Nephron (organoid): ENCODE data around the gene IMMT.

Source experiments
- H3K27ac Mint-ChIP-seq, 3 experiments: 2 replicates each; pipeline ENCODE4 v1.8.0; 2020; ENCODE audit warnings: mixed read lengths in 3 of 3, mild to moderate bottlenecking in 2 of 3, moderate library complexity in 1 of 3
- H3K27me3 Mint-ChIP-seq: 2 replicates; pipeline ENCODE4 v1.8.0; 2021; ENCODE audit warnings: low read depth, mild to moderate bottlenecking, moderate library complexity, mixed read lengths
- H3K36me3 Mint-ChIP-seq: 2 replicates; pipeline ENCODE4 v1.8.0; 2020; ENCODE audit warnings: low read depth, mixed read lengths
- H3K4me1 Mint-ChIP-seq: 2 replicates; pipeline ENCODE4 v1.8.0; 2020; ENCODE audit warnings: mixed read lengths
- H3K4me3 Mint-ChIP-seq, 3 experiments: 2 replicates each; pipeline ENCODE4 v1.8.0; 2020; ENCODE audit warnings: mild to moderate bottlenecking in 3 of 3, mixed read lengths in 3 of 3, moderate library complexity in 2 of 3
- H3K9me3 Mint-ChIP-seq: 2 replicates; pipeline ENCODE4 v1.8.0; 2020; ENCODE audit warnings: mixed read lengths
- TF ChIP-seq, protein P1 (sequence below), 3 experiments: fragments of 200-600 bp; sonication (generic); IDR thresholded peaks; one replicate each; pipeline ENCODE4 v1.5.0; 2021; ENCODE audit warnings: antibody characterized with exemption in 3 of 3; ENCODE audit not compliant: unreplicated experiment in 3 of 3

IMMT gene

DNA sequence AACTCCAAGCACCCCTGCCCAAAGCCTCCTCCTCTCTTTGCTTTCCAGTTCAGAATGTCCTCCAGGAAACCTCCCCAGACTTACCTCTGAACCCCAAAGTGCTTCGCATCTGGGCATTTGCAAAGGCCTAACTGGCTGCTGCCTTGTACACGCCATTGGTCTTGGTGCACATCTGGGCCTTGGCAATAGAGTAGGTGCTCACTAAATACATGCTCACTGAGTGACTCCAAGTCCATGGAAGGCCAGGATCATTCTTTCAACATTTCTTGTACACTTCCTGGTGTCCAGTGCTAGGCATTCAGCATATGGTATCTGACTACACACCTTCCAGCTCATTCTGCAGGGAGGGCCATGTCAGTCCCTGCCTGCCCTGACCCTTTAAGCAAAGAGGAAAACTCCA is 32.4 kb upstream of the IMMT start:
- Mint-ChIP-seq H3K27me3 (peaks cover 9% of the 10 kb centered on the region), H3K4me3 (no peak overlapping the region), H3K36me3 (no peaks in the 10 kb centered on the region), H3K27ac (peak overlapping the region in 2 of 3 experiments; percentile 22 to 29), H3K9me3 (no peaks in the 10 kb centered on the region), H3K4me1 (peaks cover 33% of the 10 kb centered on the region)
- TF ChIP-seq, protein P1, sequence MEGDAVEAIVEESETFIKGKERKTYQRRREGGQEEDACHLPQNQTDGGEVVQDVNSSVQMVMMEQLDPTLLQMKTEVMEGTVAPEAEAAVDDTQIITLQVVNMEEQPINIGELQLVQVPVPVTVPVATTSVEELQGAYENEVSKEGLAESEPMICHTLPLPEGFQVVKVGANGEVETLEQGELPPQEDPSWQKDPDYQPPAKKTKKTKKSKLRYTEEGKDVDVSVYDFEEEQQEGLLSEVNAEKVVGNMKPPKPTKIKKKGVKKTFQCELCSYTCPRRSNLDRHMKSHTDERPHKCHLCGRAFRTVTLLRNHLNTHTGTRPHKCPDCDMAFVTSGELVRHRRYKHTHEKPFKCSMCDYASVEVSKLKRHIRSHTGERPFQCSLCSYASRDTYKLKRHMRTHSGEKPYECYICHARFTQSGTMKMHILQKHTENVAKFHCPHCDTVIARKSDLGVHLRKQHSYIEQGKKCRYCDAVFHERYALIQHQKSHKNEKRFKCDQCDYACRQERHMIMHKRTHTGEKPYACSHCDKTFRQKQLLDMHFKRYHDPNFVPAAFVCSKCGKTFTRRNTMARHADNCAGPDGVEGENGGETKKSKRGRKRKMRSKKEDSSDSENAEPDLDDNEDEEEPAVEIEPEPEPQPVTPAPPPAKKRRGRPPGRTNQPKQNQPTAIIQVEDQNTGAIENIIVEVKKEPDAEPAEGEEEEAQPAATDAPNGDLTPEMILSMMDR (IDR thresholded peaks at IDR 0.05; ENCODE audit: unreplicated experiment in 3 of 3) = no peak

DNA sequence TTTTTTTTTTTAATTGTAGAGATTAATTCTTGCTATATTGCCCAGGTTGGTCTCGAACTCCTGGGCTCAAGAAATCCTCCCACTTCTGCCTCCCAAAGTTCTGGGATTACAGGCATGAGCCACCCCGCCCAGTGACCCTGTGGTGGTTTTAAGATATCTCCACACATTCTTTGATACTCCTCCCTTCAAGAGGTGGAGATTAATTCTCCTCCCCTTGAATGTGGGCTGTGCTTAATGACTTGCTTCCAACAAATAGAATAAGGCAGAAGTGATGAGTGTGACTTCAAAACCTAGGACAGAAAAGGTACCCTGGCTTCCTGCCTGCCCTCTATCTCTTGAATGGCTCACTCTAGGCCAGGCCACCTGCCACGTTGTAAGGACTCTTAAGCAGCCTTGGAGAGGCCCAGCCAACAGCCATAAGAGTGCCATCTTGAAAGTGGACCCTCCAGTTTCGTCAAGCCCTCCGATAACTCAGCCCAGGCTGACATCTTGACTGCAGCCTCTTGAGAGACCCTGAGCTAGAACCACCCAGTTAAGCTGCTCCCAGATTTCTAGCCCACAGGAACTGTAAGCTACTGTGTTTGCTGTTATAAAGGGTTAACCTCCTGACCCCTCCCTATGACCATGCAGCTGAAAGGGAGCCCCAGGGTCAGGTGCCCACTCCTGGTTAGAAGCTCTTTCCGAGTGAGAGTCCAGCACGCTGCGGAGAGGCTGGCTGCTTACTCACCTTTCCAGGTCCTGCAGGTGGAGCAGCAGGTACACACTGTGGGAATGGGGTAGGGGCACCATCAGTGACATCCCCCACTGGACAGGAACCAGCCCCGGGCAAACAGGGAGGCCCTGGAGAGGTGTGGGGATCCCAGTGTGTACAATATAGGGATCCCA is 31.6 kb upstream of the IMMT start:
- Mint-ChIP-seq H3K4me1 (peaks cover 39% of the 10 kb centered on the region), H3K27me3 (peaks cover 9% of the 10 kb centered on the region), H3K36me3 (no peaks in the 10 kb centered on the region), H3K4me3 (no peak overlapping the region), H3K27ac (peak overlapping the region in 1 of 3 experiments; percentile 59), H3K9me3 (no peaks in the 10 kb centered on the region)
- TF ChIP-seq, protein P1 (IDR thresholded peaks at IDR 0.05; ENCODE audit: unreplicated experiment in 3 of 3) = no peak

DNA sequence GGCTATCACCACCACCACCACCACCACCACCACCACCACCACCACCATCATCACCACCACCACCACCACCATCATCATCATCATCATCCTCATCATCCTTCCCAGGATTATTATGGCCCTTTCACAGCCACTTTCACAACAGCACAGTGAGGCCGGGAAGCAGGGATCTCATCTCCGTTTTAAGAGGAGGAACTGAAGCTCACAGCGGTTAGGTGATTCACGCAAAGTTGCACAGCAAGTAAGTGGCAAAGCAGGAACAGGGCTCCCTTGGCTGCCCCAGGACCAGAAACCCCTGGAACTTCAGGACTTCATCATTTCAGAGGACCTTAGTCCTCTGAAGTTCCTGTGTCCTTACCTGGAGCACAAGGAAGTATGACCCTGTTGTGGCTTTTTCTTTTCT is 30.8 kb upstream of the IMMT start:
- Mint-ChIP-seq H3K36me3 (no peaks in the 10 kb centered on the region), H3K4me3 (no peak overlapping the region), H3K27me3 (peaks cover 9% of the 10 kb centered on the region), H3K4me1 (peaks cover 43% of the 10 kb centered on the region), H3K9me3 (no peaks in the 10 kb centered on the region), H3K27ac (no peak overlapping the region)
- TF ChIP-seq, protein P1 (IDR thresholded peaks at IDR 0.05; ENCODE audit: unreplicated experiment in 3 of 3) = no peak

DNA sequence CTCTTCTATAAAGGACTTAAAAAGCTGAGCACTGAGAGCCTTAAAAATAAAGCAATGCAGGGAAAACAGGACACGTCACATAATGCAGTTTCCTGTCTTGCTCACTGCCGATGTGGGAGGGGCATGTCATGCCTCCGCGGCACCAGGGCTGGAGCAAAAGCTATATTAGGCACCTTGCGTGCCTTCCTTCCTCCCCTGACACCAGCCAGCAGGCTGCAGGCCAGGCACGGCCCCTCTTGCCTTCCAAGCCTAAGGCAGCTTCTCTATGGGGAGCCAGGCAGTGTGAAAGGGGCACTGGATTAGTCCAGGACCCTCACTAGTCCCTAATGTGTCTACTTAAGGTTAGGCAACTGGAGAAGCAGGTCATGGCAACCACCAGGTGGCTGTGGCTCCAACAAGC is 30.3 kb upstream of the IMMT start:
- H3K4me3 Mint-ChIP-seq = no peak overlapping the region
- H3K4me1 Mint-ChIP-seq = peaks cover 42% of the 10 kb centered on the region
- H3K9me3 Mint-ChIP-seq = no peaks in the 10 kb centered on the region
- H3K27me3 Mint-ChIP-seq = peaks cover 9% of the 10 kb centered on the region
- TF ChIP-seq, protein P1 (IDR thresholded peaks at IDR 0.05; ENCODE audit: unreplicated experiment in 3 of 3) = no peak
- peak overlapping the region in 2 of 3 experiments; percentile 97 to 98 for H3K27ac Mint-ChIP-seq
- H3K36me3 Mint-ChIP-seq = no peaks in the 10 kb centered on the region

DNA sequence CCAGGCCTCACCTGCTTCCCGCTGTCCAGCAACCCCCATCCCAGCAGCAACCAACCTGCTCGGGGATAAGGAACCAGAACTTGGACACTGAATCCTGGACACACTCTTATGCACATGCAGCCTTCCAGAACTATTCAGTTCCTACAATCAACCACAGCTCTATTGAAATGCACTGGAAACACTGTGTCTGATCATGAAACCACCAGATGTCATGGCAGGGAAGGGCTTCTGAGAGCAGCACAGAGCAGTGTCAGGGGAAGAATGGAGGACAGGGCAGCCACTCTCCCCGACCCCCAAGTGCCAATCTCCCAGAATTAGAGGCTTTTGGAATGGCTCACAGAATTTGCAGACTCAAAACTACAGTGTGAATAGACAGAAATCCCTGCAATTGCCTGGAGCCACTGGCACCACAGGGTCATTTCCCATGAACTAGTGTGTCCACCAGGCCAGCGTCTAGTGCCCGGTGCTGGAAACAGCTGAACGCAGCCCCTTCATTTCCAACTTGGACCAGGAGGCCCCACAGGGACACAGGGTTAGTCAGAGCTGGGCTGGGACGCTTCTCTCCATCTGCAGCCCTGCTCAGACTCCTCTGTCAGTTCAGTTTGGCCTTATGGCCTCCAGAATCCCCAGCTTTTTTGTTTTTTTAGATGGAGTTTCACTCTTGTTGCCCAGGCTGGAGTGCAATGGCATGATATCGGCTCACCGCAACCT is 29.5 kb upstream of the IMMT start:
- Mint-ChIP-seq H3K27ac (peak overlapping the region; percentile 25 to 98 (median 97)), H3K9me3 (no peaks in the 10 kb centered on the region), H3K27me3 (peaks cover 4% of the 10 kb centered on the region), H3K4me1 (peaks cover 43% of the 10 kb centered on the region), H3K4me3 (no peak overlapping the region), H3K36me3 (no peaks in the 10 kb centered on the region)
- TF ChIP-seq, protein P1 (IDR thresholded peaks at IDR 0.05; ENCODE audit: unreplicated experiment in 3 of 3) = no peak
